SK-N-SH (cell line): ENCODE results near the gene STARD3.

Source experiments
- ELF1 ChIP-seq: IDR thresholded peaks from 2 replicates; pipeline ENCODE4 v1.4.0; 2012
- EP300 ChIP-seq, 2 experiments: IDR thresholded peaks; 2 replicates each; pipeline versions ENCODE4 v1.4.0 to v1.6.1; 2012; ENCODE audit warnings: borderline replicate concordance in 1 of 2, low read depth in 1 of 2, low read length in 1 of 2
- FOSL2 ChIP-seq: IDR thresholded peaks from 2 replicates; pipeline ENCODE4 v1.4.0; 2012; ENCODE audit warnings: low read depth, mild to moderate bottlenecking, moderate library complexity, borderline replicate concordance
- GABPA ChIP-seq: IDR thresholded peaks from 2 replicates; pipeline ENCODE4 v1.4.0; 2012; ENCODE audit warnings: low read depth, mild to moderate bottlenecking
- POLR2AphosphoS5 ChIP-seq: IDR thresholded peaks from 2 replicates; pipeline ENCODE4 v1.6.1; 2012; ENCODE audit warnings: low read depth, low read length
- RCOR1 ChIP-seq: fragments of 150-350 bp; IDR thresholded peaks from 2 replicates; pipeline ENCODE4 v1.6.1; 2017; ENCODE audit warnings: antibody characterized with exemption, low read length
- RFX5 ChIP-seq: IDR thresholded peaks from 2 replicates; pipeline ENCODE4 v1.6.1; 2012; ENCODE audit warnings: mild to moderate bottlenecking, improper control_type of control experiment, low read length
- TEAD4 ChIP-seq: IDR thresholded peaks from 2 replicates; pipeline ENCODE4 v1.4.0; 2012; ENCODE audit warnings: mild to moderate bottlenecking, borderline replicate concordance; ENCODE audit not compliant: insufficient read depth
- TF ChIP-seq, protein P1 (sequence below): fragments of 200-600 bp; sonication (generic); IDR thresholded peaks from 2 replicates; pipeline ENCODE4 v1.6.1; 2017; ENCODE audit warnings: antibody characterized with exemption, mild to moderate bottlenecking, moderate library complexity
- TF ChIP-seq, protein P2 (sequence below): IDR thresholded peaks from 2 replicates; pipeline ENCODE4 v1.4.0; 2012; ENCODE audit warnings: low read depth, borderline replicate concordance
- TF ChIP-seq, protein P3 (sequence below): IDR thresholded peaks from 2 replicates; pipeline ENCODE4 v1.4.0; 2012; ENCODE audit warnings: low read depth

DNA sequence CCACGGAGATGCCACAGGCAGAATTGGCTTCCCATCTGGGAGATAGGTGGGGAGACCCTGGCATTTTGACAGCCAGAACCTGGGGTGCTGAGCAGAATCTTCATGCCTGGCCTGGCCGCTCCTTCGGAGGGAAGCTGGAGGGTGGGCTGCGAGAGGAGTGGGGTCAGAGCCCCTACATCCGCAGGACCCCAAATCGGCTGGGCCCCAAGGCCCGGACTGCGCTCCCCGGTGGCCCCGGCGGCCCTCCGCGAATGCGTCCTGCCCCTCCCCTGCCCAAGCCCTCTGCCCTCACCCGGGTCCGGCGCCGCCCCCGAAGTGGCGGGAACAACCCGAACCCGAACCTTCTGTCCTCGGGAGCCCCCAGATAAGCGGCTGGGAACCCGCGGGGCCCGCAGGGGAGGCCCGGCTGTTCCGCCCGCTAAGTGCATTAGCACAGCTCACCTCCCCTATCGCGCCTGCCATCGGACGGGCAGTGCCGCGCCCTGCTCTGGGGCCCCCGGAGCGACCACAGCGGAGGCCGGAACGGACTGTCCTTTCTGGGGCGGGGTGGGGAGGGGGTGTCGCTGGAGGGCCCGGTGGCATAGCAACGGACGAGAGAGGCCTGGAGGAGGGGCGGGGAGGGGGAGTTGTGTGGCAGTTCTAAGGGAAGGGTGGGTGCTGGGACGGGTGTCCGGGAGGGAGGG is 30.5 kb downstream of the STARD3 start:
- no peak for TF ChIP-seq POLR2AphosphoS5
- TF ChIP-seq EP300 (IDR thresholded peaks at IDR 0.05; ENCODE audit: borderline replicate concordance in 1 of 2, low read depth in 1 of 2, low read length in 1 of 2), result no peak
- TF ChIP-seq, protein P1, sequence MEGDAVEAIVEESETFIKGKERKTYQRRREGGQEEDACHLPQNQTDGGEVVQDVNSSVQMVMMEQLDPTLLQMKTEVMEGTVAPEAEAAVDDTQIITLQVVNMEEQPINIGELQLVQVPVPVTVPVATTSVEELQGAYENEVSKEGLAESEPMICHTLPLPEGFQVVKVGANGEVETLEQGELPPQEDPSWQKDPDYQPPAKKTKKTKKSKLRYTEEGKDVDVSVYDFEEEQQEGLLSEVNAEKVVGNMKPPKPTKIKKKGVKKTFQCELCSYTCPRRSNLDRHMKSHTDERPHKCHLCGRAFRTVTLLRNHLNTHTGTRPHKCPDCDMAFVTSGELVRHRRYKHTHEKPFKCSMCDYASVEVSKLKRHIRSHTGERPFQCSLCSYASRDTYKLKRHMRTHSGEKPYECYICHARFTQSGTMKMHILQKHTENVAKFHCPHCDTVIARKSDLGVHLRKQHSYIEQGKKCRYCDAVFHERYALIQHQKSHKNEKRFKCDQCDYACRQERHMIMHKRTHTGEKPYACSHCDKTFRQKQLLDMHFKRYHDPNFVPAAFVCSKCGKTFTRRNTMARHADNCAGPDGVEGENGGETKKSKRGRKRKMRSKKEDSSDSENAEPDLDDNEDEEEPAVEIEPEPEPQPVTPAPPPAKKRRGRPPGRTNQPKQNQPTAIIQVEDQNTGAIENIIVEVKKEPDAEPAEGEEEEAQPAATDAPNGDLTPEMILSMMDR, result no peak
- no peak for TF ChIP-seq RFX5
- TF ChIP-seq TEAD4, result no peak
- no peak for TF ChIP-seq RCOR1
- TF ChIP-seq GABPA, result no peak
- TF ChIP-seq, protein P2, sequence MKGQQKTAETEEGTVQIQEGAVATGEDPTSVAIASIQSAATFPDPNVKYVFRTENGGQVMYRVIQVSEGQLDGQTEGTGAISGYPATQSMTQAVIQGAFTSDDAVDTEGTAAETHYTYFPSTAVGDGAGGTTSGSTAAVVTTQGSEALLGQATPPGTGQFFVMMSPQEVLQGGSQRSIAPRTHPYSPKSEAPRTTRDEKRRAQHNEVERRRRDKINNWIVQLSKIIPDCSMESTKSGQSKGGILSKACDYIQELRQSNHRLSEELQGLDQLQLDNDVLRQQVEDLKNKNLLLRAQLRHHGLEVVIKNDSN, result no peak
- TF ChIP-seq, protein P3, sequence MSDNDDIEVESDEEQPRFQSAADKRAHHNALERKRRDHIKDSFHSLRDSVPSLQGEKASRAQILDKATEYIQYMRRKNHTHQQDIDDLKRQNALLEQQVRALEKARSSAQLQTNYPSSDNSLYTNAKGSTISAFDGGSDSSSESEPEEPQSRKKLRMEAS, result no peak
- TF ChIP-seq ELF1, result no peak
- no peak for TF ChIP-seq FOSL2
